Neuronal stem cell (in vitro differentiated cells): ENCODE results near the gene JAKMIP1.
A peak's percentile ranks its signal among the peaks of the same experiment; 100 is the strongest.

Source experiments
- DNase-seq: peaks from one replicate; pipeline ENCODE4 v3.0.0-alpha.2; 2013; ENCODE audit warnings: low spot score
- H2AFZ ChIP-seq: one replicate; pipeline ENCODE4 v1.6.1; 2013; ENCODE audit warnings: mild to moderate bottlenecking, low read length, inconsistent platforms
- H2AK5ac ChIP-seq: 2 replicates; pipeline ENCODE4 v1.6.1; 2013; ENCODE audit warnings: low read depth, mild to moderate bottlenecking, inconsistent platforms, low read length, moderate library complexity, mixed read lengths
- H2BK120ac ChIP-seq: 2 replicates; pipeline ENCODE4 v1.6.1; 2013; ENCODE audit warnings: low read depth, mild to moderate bottlenecking, inconsistent platforms, low read length, moderate library complexity, mixed read lengths
- H2BK12ac ChIP-seq: one replicate; pipeline ENCODE4 v1.6.1; 2013; ENCODE audit warnings: low read length, inconsistent platforms
- H2BK15ac ChIP-seq: 2 replicates; pipeline ENCODE4 v1.6.1; 2013; ENCODE audit warnings: mild to moderate bottlenecking, low read length, inconsistent platforms, mixed read lengths
- H2BK5ac ChIP-seq: one replicate; pipeline ENCODE4 v1.6.1; 2013; ENCODE audit warnings: inconsistent platforms, mild to moderate bottlenecking, low read length, moderate library complexity
- H3K14ac ChIP-seq: one replicate; pipeline ENCODE4 v1.6.1; 2013; ENCODE audit warnings: low read length, inconsistent platforms
- H3K18ac ChIP-seq: 2 replicates; pipeline ENCODE4 v1.6.1; 2013; ENCODE audit warnings: low read length, inconsistent platforms
- H3K23ac ChIP-seq: 2 replicates; pipeline ENCODE4 v1.6.1; 2013; ENCODE audit warnings: low read depth, mild to moderate bottlenecking, mixed read lengths, low read length, inconsistent platforms; ENCODE audit not compliant: poor library complexity
- H3K27ac ChIP-seq: replicated peaks from 3 replicates; pipeline ENCODE4 v1.5.1; 2013; ENCODE audit warnings: low read length, inconsistent platforms
- H3K27me3 ChIP-seq, 3 experiments: 2 replicates each; pipeline ENCODE4 v1.6.1; 2013; ENCODE audit warnings: low read length in 3 of 3, mild to moderate bottlenecking in 2 of 3, inconsistent platforms in 1 of 3, low read depth in 1 of 3, mixed read lengths in 1 of 3, moderate library complexity in 1 of 3; ENCODE audit not compliant: control insufficient read depth in 3 of 3, insufficient read depth in 3 of 3
- H3K36me3 ChIP-seq, 2 donors: replicated peaks in 1 of 2; 2 replicates each; pipeline ENCODE4 v1.6.1; 2013; ENCODE audit warnings: low read length in 2 of 2; ENCODE audit not compliant: control insufficient read depth in 2 of 2, insufficient read depth in 2 of 2
- H3K4ac ChIP-seq: 2 replicates; pipeline ENCODE4 v1.6.1; 2013; ENCODE audit warnings: inconsistent platforms, mild to moderate bottlenecking, low read length, moderate library complexity
- H3K4me1 ChIP-seq, 2 donors: 1 replicate in 1 of 2; 2 replicates in 1 of 2; pipeline ENCODE4 v1.6.1; 2013; ENCODE audit warnings: low read length in 2 of 2, low read depth in 1 of 2; ENCODE audit not compliant: control insufficient read depth in 2 of 2, insufficient read depth in 1 of 2
- H3K4me2 ChIP-seq: one replicate; pipeline ENCODE4 v1.6.1; 2013; ENCODE audit warnings: mild to moderate bottlenecking, low read length, inconsistent platforms; ENCODE audit not compliant: insufficient read depth, poor library complexity, severe bottlenecking
- H3K4me3 ChIP-seq, 2 donors: 2 replicates each; pipeline ENCODE4 v1.5.1; 2013; ENCODE audit warnings: low read length in 2 of 2, mild to moderate bottlenecking in 2 of 2, inconsistent platforms in 1 of 2, moderate library complexity in 1 of 2
- H3K79me1 ChIP-seq: one replicate; pipeline ENCODE4 v1.6.1; 2013; ENCODE audit warnings: low read depth, mild to moderate bottlenecking, inconsistent platforms, low read length, moderate library complexity
- H3K9ac ChIP-seq: one replicate; pipeline ENCODE4 v1.6.1; 2013; ENCODE audit warnings: mild to moderate bottlenecking, low read depth, low read length, inconsistent platforms; ENCODE audit not compliant: poor library complexity
- H3K9me3 ChIP-seq, 2 donors: replicated peaks in 1 of 2; 2 replicates each; pipeline versions ENCODE3 to v1.6.1; 2013; ENCODE audit warnings: low read length in 2 of 2, mild to moderate bottlenecking in 2 of 2, inconsistent platforms in 1 of 2, low read depth in 1 of 2, mixed read lengths in 1 of 2, moderate library complexity in 1 of 2; ENCODE audit not compliant: control insufficient read depth in 2 of 2, insufficient read depth in 1 of 2
- H4K8ac ChIP-seq: one replicate; pipeline ENCODE4 v1.6.1; 2013; ENCODE audit warnings: low read depth, mild to moderate bottlenecking, inconsistent platforms, low read length, moderate library complexity
- H4K91ac ChIP-seq: one replicate; pipeline ENCODE4 v1.6.1; 2013; ENCODE audit warnings: low read length, low read depth, mild to moderate bottlenecking, inconsistent platforms; ENCODE audit not compliant: poor library complexity
- WGBS, 2 donors: extraction: QIAGEN DNeasy Blood & Tissue Kit; methylation state at CpG; one replicate each; pipeline ENCODE4 v1.1.7; 2013; ENCODE audit warnings: missing lambda C conversion rate in 2 of 2, mixed read lengths in 1 of 2; ENCODE audit not compliant: insufficient read length in 2 of 2, insufficient replicate concordance in 1 of 2; ENCODE audit errors: extremely low coverage in 2 of 2; 5-methylcytosine and 5-hydroxymethylcytosine counted together

Gene JAKMIP1

GRCh38 chr4:6137027-6137746 lies 63.2 kb downstream of the JAKMIP1 start:
- Histone ChIP-seq H2AK5ac (peak overlapping the region; percentile 48), H3K4ac (no peak overlapping the region), H3K4me2 (no peak overlapping the region), H3K4me1 (no peaks in the 10 kb centered on the region), H2BK12ac (no peak overlapping the region), H3K27ac (no peak overlapping the region), H4K8ac (peak overlapping the region; percentile 70), H3K23ac (no peak overlapping the region), H3K27me3 (no peaks in the 10 kb centered on the region), H3K9ac (no peak overlapping the region), H3K79me1 (no peaks in the 10 kb centered on the region), H2AFZ (no peak overlapping the region), H3K18ac (peak overlapping the region; percentile 29), H2BK5ac (no peak overlapping the region), H3K9me3 (peaks cover 0 to 3% of the 10 kb centered on the region in 2 donors), H2BK120ac (no peak overlapping the region), H3K36me3 (no peaks in the 10 kb centered on the region), H3K14ac (no peak overlapping the region), H4K91ac (no peak overlapping the region), H2BK15ac (no peak overlapping the region), H3K4me3 (no peak overlapping the region)
- WGBS, 2 donors = no CpG with 5 or more reads among the region's 22 CpGs
- DNase-seq = no peak

GRCh38 chr4:6134612-6135220 lies 65.6 kb downstream of the JAKMIP1 start:
- Histone ChIP-seq H4K91ac (no peak overlapping the region), H3K9ac (no peak overlapping the region), H4K8ac (peak overlapping the region; percentile 21), H2BK12ac (no peak overlapping the region), H3K27ac (no peak overlapping the region), H3K23ac (no peak overlapping the region), H3K4me2 (no peak overlapping the region), H2BK5ac (no peak overlapping the region), H2AFZ (no peak overlapping the region), H2BK15ac (no peak overlapping the region), H3K36me3 (no peaks in the 10 kb centered on the region), H3K14ac (no peak overlapping the region), H2AK5ac (no peak overlapping the region), H2BK120ac (no peak overlapping the region), H3K4ac (no peak overlapping the region), H3K79me1 (no peaks in the 10 kb centered on the region), H3K18ac (no peak overlapping the region), H3K4me3 (peak overlapping the region in 1 of 2 donors; percentile 30), H3K9me3 (peaks cover 0 to 3% of the 10 kb centered on the region in 2 donors), H3K27me3 (no peaks in the 10 kb centered on the region), H3K4me1 (no peaks in the 10 kb centered on the region)
- no peak for DNase-seq
- no CpG with 5 or more reads among the region's 11 CpGs for WGBS, 2 donors

- no peak overlapping the region for H2AK5ac ChIP-seq
- H3K4me3 ChIP-seq = no peak overlapping the region
- H3K14ac ChIP-seq = no peak overlapping the region
- H3K23ac ChIP-seq = no peak overlapping the region
- no peak overlapping the region for H4K8ac ChIP-seq
- no peak overlapping the region for H3K27ac ChIP-seq
- no peaks in the 10 kb centered on the region for H3K79me1 ChIP-seq
- no peak overlapping the region for H3K4me2 ChIP-seq
- H3K4ac ChIP-seq = no peak overlapping the region
- no peak overlapping the region for H4K91ac ChIP-seq
- no peak overlapping the region for H3K18ac ChIP-seq
- H2BK15ac ChIP-seq = no peak overlapping the region
- H3K9me3 ChIP-seq = peaks cover 0 to 3% of the 10 kb centered on the region in 2 donors
- H2BK120ac ChIP-seq = no peak overlapping the region
- H2BK12ac ChIP-seq = no peak overlapping the region
- no CpG with 5 or more reads among the region's 2 CpGs for WGBS, 2 donors
- no peak overlapping the region for H2BK5ac ChIP-seq
- DNase-seq = no peak
- H3K36me3 ChIP-seq = no peaks in the 10 kb centered on the region
- H3K9ac ChIP-seq = no peak overlapping the region
- H3K27me3 ChIP-seq = no peaks in the 10 kb centered on the region
- no peak overlapping the region for H2AFZ ChIP-seq
- H3K4me1 ChIP-seq = peaks cover 0 to 10% of the 10 kb centered on the region in 2 donors
Measured at GRCh38 chr4:6132716-6133115, 67.6 kb downstream of the JAKMIP1 start.

- Histone ChIP-seq H2AK5ac (peak overlapping the region; percentile 95), H2BK120ac (peak overlapping the region; percentile 62), H3K4me3 (no peak overlapping the region), H3K27me3 (peaks cover 0 to 2% (median 0%) of the 10 kb centered on the region in 3 experiments), H3K27ac (peak overlapping the region; percentile 57), H4K91ac (no peak overlapping the region), H3K9me3 (no peaks in the 10 kb centered on the region), H4K8ac (no peak overlapping the region), H3K4me2 (no peak overlapping the region), H3K4me1 (peaks cover 0 to 16% of the 10 kb centered on the region in 2 donors), H3K36me3 (no peaks in the 10 kb centered on the region), H3K18ac (peak overlapping the region; percentile 84), H3K23ac (no peak overlapping the region), H2BK15ac (peak overlapping the region; percentile 60), H3K4ac (no peak overlapping the region), H2BK5ac (peak overlapping the region; percentile 90), H2AFZ (no peak overlapping the region), H3K9ac (no peak overlapping the region), H3K14ac (peak overlapping the region; percentile 22), H2BK12ac (peak overlapping the region; percentile 78), H3K79me1 (peaks cover 2% of the 10 kb centered on the region)
- peak; percentile 54 for DNase-seq
- no CpG with 5 or more reads among the region's 11 CpGs for WGBS, 2 donors
Measured at GRCh38 chr4:6128221-6128850, 72.0 kb downstream of the JAKMIP1 start.
